Liver (tissue), 9 donors: ENCODE results near the gene USP28. TPM values are rescaled to one million over a fixed set of nuclear protein-coding genes. Genes with fewer than 3 reads are reported as not detected.

Experiments used
- DNase-seq: peaks from one replicate; pipeline ENCODE4 v3.0.0-alpha.2; 2017; ENCODE audit warnings: low spot score
- H3K27ac ChIP-seq, 2 donors: one replicate each; pipeline ENCODE4 v1.7.0; 2013; ENCODE audit warnings: inconsistent platforms in 2 of 2, low read length in 2 of 2, control low read depth in 1 of 2, low read depth in 1 of 2, mild to moderate bottlenecking in 1 of 2
- H3K27me3 ChIP-seq, 4 donors: one replicate each; pipeline versions ENCODE4 v1.6.1 to v1.7.0; 2013; ENCODE audit warnings: low read length in 3 of 4, inconsistent platforms in 1 of 4, mild to moderate bottlenecking in 1 of 4, moderate library complexity in 1 of 4; ENCODE audit not compliant: control insufficient read depth in 4 of 4, insufficient read depth in 4 of 4
- H3K36me3 ChIP-seq, 4 donors: one replicate each; pipeline versions ENCODE4 v1.6.1 to v1.7.0; 2013; ENCODE audit warnings: low read length in 3 of 4, mild to moderate bottlenecking in 3 of 4, low read depth in 1 of 4, moderate library complexity in 1 of 4; ENCODE audit not compliant: control insufficient read depth in 4 of 4, insufficient read depth in 3 of 4
- H3K4me1 ChIP-seq, 4 donors: one replicate each; pipeline versions ENCODE4 v1.6.1 to v1.7.0; 2013; ENCODE audit warnings: low read length in 3 of 4, mild to moderate bottlenecking in 3 of 4, moderate library complexity in 1 of 4; ENCODE audit not compliant: control insufficient read depth in 4 of 4, insufficient read depth in 4 of 4
- H3K4me3 ChIP-seq, 3 donors: one replicate each; pipeline versions ENCODE4 v1.6.1 to v1.7.0; 2013; ENCODE audit warnings: low read length in 3 of 3, control low read depth in 1 of 3, low read depth in 1 of 3, mild to moderate bottlenecking in 1 of 3
- H3K9ac ChIP-seq, 2 donors: one replicate each; pipeline ENCODE4 v1.7.0; 2013; ENCODE audit warnings: low read length in 2 of 2, mild to moderate bottlenecking in 2 of 2, moderate library complexity in 2 of 2, control low read depth in 1 of 2, low read depth in 1 of 2
- H3K9me3 ChIP-seq, 4 donors: one replicate each; pipeline versions ENCODE4 v1.6.1 to v1.7.0; 2013; ENCODE audit warnings: low read length in 3 of 4; ENCODE audit not compliant: control insufficient read depth in 4 of 4
- FOXA1 ChIP-seq: IDR thresholded peaks from 2 replicates; pipeline ENCODE4 v1.6.1; 2016; ENCODE audit warnings: antibody characterized with exemption
- FOXA2 ChIP-seq: IDR thresholded peaks from 2 replicates; pipeline ENCODE4 v1.6.1; 2016; ENCODE audit warnings: antibody characterized with exemption
- HNF4A ChIP-seq, 2 donors: conservative IDR thresholded peaks; 2 replicates each; pipeline ENCODE4 v1.6.1; 2016; ENCODE audit warnings: antibody characterized with exemption in 2 of 2, mild to moderate bottlenecking in 2 of 2
- HNF4G ChIP-seq: IDR thresholded peaks from 2 replicates; pipeline ENCODE4 v1.6.1; 2016; ENCODE audit warnings: antibody characterized with exemption
- JUND ChIP-seq, 2 donors: IDR thresholded peaks; 2 replicates each; pipeline ENCODE4 v1.6.1; 2016; ENCODE audit warnings: antibody characterized with exemption in 2 of 2
- NR2F2 ChIP-seq: IDR thresholded peaks from 2 replicates; pipeline ENCODE4 v1.6.1; 2016; ENCODE audit warnings: antibody characterized with exemption
- RAD21 ChIP-seq, 2 donors: IDR thresholded peaks; 2 replicates each; pipeline ENCODE4 v1.6.1; 2016; ENCODE audit warnings: antibody characterized with exemption in 2 of 2, mild to moderate bottlenecking in 2 of 2
- RXRA ChIP-seq, 2 donors: IDR thresholded peaks; 2 replicates each; pipeline ENCODE4 v1.6.1; 2017 to 2018; ENCODE audit warnings: antibody characterized with exemption in 2 of 2, mild to moderate bottlenecking in 1 of 2
- SP1 ChIP-seq: IDR thresholded peaks from 2 replicates; pipeline ENCODE4 v1.6.1; 2018; ENCODE audit warnings: antibody characterized with exemption, mild to moderate bottlenecking
- YY1 ChIP-seq: IDR thresholded peaks from 2 replicates; pipeline ENCODE4 v1.6.1; 2016; ENCODE audit warnings: antibody characterized with exemption, mild to moderate bottlenecking
- WGBS: extraction: QIAGEN DNeasy Blood & Tissue Kit; methylation state at CpG from one replicate; pipeline ENCODE4 v1.1.7; 2013; 5-methylcytosine and 5-hydroxymethylcytosine counted together
- polyA plus RNA-seq, 2 donors: library from polyadenylated mRNA; stranded (reverse) in 1 of 2; unstranded in 1 of 2; fragments of 200-250 nt in 1 of 2; fragments of >200 nt in 1 of 2; fragmentation: Nextera tagmentation in 1 of 2; extraction: Ambion mirVana in 1 of 2; gene quantifications; one replicate each; pipeline versions ENCODE4 v1.2.1 to v1.2.3, GENCODE V29; 2013 to 2015
- total RNA-seq, 2 donors: library from RNA; depleted of rRNA; stranded (reverse); fragments of >200 nt; gene quantifications; one replicate each; pipeline ENCODE4 v1.2.3, GENCODE V29; 2014
- TF ChIP-seq, protein P1 (sequence below): IDR thresholded peaks from 2 replicates; pipeline ENCODE4 v1.6.1; 2016; ENCODE audit warnings: antibody characterized with exemption
- TF ChIP-seq, protein P2 (sequence below): IDR thresholded peaks from 2 replicates; pipeline ENCODE4 v1.6.1; 2016; ENCODE audit warnings: antibody characterized with exemption
- TF ChIP-seq, protein P3 (sequence below): fragments of 150-350 bp; IDR thresholded peaks from 2 replicates; pipeline ENCODE4 v1.5.1; 2017; ENCODE audit warnings: improper control_type of control experiment, low read depth, low read length; ENCODE audit not compliant: missing input control
- TF ChIP-seq, protein P4 (sequence below): IDR thresholded peaks from 2 replicates; pipeline ENCODE4 v1.6.1; 2016; ENCODE audit warnings: antibody characterized with exemption, mild to moderate bottlenecking
- TF ChIP-seq, protein P5 (sequence below): IDR thresholded peaks from 2 replicates; pipeline ENCODE4 v1.6.1; 2016; ENCODE audit warnings: antibody characterized with exemption
- donor health status: healthy.
- donor health status: healthy.
- donor health status: healthy.
- donor health status: healthy.
- donor health status: healthy.

The USP28 gene
- total and polyA plus RNA-seq, 4 donors = 5.1 to 20.3 (median 8.8) TPM

DNA sequence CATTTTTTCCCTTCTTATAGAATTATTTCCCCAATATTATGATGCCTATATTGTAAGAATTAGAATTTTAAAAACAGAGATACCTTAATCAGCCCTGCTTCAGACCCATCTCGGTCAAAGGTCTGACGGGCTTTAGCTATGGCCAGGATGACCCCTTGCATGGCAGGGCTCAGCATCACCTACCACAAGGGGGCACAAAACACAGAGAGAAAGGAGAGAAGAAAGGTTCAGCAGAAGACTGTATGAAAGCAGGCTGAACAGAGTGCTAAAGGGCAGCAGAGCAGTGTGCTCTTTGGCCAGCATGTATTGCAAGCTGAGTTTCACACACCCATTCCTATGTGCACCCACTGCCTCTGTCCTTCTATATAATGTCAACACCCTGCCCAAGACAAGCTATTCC, 69.0 kb downstream of the USP28 start:
- TF ChIP-seq RXRA (IDR thresholded peaks at IDR 0.05) (peak in 1 of 2 donors; percentile 60), NR2F2 (no peak), SP1 (peak; percentile 52), HNF4G (peak; percentile 57), HNF4A (conservative IDR thresholded peaks at IDR 0.05) (peak; percentile 54 to 90), FOXA1 (no peak), RAD21 (IDR thresholded peaks at IDR 0.05) (peak; percentile 63 to 83)
- TF ChIP-seq, protein P1, sequence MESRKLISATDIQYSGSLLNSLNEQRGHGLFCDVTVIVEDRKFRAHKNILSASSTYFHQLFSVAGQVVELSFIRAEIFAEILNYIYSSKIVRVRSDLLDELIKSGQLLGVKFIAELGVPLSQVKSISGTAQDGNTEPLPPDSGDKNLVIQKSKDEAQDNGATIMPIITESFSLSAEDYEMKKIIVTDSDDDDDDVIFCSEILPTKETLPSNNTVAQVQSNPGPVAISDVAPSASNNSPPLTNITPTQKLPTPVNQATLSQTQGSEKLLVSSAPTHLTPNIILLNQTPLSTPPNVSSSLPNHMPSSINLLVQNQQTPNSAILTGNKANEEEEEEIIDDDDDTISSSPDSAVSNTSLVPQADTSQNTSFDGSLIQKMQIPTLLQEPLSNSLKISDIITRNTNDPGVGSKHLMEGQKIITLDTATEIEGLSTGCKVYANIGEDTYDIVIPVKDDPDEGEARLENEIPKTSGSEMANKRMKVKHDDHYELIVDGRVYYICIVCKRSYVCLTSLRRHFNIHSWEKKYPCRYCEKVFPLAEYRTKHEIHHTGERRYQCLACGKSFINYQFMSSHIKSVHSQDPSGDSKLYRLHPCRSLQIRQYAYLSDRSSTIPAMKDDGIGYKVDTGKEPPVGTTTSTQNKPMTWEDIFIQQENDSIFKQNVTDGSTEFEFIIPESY = no peak
- TF ChIP-seq, protein P2, sequence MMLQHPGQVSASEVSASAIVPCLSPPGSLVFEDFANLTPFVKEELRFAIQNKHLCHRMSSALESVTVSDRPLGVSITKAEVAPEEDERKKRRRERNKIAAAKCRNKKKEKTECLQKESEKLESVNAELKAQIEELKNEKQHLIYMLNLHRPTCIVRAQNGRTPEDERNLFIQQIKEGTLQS = no peak
- TF ChIP-seq, protein P3, sequence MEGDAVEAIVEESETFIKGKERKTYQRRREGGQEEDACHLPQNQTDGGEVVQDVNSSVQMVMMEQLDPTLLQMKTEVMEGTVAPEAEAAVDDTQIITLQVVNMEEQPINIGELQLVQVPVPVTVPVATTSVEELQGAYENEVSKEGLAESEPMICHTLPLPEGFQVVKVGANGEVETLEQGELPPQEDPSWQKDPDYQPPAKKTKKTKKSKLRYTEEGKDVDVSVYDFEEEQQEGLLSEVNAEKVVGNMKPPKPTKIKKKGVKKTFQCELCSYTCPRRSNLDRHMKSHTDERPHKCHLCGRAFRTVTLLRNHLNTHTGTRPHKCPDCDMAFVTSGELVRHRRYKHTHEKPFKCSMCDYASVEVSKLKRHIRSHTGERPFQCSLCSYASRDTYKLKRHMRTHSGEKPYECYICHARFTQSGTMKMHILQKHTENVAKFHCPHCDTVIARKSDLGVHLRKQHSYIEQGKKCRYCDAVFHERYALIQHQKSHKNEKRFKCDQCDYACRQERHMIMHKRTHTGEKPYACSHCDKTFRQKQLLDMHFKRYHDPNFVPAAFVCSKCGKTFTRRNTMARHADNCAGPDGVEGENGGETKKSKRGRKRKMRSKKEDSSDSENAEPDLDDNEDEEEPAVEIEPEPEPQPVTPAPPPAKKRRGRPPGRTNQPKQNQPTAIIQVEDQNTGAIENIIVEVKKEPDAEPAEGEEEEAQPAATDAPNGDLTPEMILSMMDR = peak; percentile 29
- TF ChIP-seq, protein P4, sequence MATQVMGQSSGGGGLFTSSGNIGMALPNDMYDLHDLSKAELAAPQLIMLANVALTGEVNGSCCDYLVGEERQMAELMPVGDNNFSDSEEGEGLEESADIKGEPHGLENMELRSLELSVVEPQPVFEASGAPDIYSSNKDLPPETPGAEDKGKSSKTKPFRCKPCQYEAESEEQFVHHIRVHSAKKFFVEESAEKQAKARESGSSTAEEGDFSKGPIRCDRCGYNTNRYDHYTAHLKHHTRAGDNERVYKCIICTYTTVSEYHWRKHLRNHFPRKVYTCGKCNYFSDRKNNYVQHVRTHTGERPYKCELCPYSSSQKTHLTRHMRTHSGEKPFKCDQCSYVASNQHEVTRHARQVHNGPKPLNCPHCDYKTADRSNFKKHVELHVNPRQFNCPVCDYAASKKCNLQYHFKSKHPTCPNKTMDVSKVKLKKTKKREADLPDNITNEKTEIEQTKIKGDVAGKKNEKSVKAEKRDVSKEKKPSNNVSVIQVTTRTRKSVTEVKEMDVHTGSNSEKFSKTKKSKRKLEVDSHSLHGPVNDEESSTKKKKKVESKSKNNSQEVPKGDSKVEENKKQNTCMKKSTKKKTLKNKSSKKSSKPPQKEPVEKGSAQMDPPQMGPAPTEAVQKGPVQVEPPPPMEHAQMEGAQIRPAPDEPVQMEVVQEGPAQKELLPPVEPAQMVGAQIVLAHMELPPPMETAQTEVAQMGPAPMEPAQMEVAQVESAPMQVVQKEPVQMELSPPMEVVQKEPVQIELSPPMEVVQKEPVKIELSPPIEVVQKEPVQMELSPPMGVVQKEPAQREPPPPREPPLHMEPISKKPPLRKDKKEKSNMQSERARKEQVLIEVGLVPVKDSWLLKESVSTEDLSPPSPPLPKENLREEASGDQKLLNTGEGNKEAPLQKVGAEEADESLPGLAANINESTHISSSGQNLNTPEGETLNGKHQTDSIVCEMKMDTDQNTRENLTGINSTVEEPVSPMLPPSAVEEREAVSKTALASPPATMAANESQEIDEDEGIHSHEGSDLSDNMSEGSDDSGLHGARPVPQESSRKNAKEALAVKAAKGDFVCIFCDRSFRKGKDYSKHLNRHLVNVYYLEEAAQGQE = no peak
- TF ChIP-seq, protein P5, sequence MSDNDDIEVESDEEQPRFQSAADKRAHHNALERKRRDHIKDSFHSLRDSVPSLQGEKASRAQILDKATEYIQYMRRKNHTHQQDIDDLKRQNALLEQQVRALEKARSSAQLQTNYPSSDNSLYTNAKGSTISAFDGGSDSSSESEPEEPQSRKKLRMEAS = no peak
- Histone ChIP-seq H3K4me3 (no peak overlapping the region), H3K4me1 (no peaks in the 10 kb centered on the region), H3K9me3 (no peaks in the 10 kb centered on the region), H3K9ac (no peak overlapping the region), H3K36me3 (peaks cover 8 to 41% (median 24%) of the 10 kb centered on the region in 4 donors), H3K27ac (no peak overlapping the region), H3K27me3 (no peaks in the 10 kb centered on the region)
- WGBS = 98% methylated on average over 2 of the region's 2 CpGs
- peak; percentile 41 for DNase-seq

DNA sequence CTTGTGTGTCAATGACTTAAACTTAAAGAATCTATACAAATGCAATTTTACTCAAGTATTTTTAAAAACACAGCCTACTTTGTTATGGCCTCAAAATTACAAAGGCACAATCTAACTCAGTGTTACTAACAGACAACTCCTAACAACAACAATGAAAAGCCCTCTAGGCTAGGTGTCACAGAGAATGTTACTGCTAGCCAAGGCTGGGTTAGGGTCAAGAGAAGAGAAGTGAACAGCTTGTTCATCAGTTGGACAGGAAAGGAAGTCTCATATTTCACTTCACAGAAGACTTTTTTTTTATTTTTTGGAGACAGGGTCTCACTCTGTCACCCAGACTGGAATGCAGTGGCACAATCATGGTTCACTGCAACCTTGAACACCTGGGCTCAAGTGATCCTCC, 69.7 kb downstream of the USP28 start:
- no peak for DNase-seq
- Histone ChIP-seq H3K9ac (no peak overlapping the region), H3K36me3 (peaks cover 6 to 47% (median 25%) of the 10 kb centered on the region in 4 donors), H3K4me1 (no peaks in the 10 kb centered on the region), H3K27me3 (no peaks in the 10 kb centered on the region), H3K4me3 (no peak overlapping the region), H3K9me3 (no peaks in the 10 kb centered on the region), H3K27ac (no peak overlapping the region)
- TF ChIP-seq JUND (IDR thresholded peaks at IDR 0.05) = no peak
- TF ChIP-seq, protein P2 = no peak
- no peak for TF ChIP-seq NR2F2
- TF ChIP-seq, protein P3 = no peak
- TF ChIP-seq, protein P4 = no peak
- no peak for TF ChIP-seq FOXA2
- TF ChIP-seq HNF4G = no peak
- TF ChIP-seq, protein P5 = no peak
- no peak for TF ChIP-seq YY1
- no peak for TF ChIP-seq RXRA (IDR thresholded peaks at IDR 0.05)
